ENCODE data around the gene ZG16B.

Gene ZG16B

GRCh38 chr16:2825049-2825742 is 4.9 kb upstream of the ZG16B start:
- no peak for DNase-seq

- no peak for DNase-seq
Observed at GRCh38 chr16:2825906-2826305, 4.2 kb upstream of the ZG16B start.

GRCh38 chr16:2826591-2827373 is 3.3 kb upstream of the ZG16B start:
- no peak for DNase-seq

GRCh38 chr16:2827374-2827791 is 2.7 kb upstream of the ZG16B start:
- DNase-seq, result no peak

- no peak for DNase-seq
Observed at GRCh38 chr16:2827831-2828520, 2.1 kb upstream of the ZG16B start.

- no peak for DNase-seq
Observed at GRCh38 chr16:2828521-2828840, 1.6 kb upstream of the ZG16B start.

GRCh38 chr16:2828876-2829430 is 1.1 kb upstream of the ZG16B start:
- DNase-seq, result no peak

- no peak for DNase-seq
Observed at GRCh38 chr16:2830355-2830695, 222 bp downstream of the ZG16B start.

- no peak for DNase-seq
Observed at GRCh38 chr16:2831203-2831602, 1.1 kb downstream of the ZG16B start.

GRCh38 chr16:2833776-2834175 is 3.7 kb downstream of the ZG16B start:
- peak; percentile 29 to 63 for DNase-seq

GRCh38 chr16:2834968-2835367 is 4.9 kb downstream of the ZG16B start:
- DNase-seq, result no peak

GRCh38 chr16:2835638-2836493 is 5.8 kb downstream of the ZG16B start:
- peak in 1 of 2 donors; percentile 50 for DNase-seq

GRCh38 chr16:2836646-2837508 is 6.8 kb downstream of the ZG16B start:
- no peak for DNase-seq

GRCh38 chr16:2838928-2839327 is 8.8 kb downstream of the ZG16B start:
- DNase-seq, result peak; percentile 66 to 85

GRCh38 chr16:2839650-2840450 is 9.7 kb downstream of the ZG16B start:
- no peak for DNase-seq

GRCh38 chr16:2840914-2841313 is 10.8 kb downstream of the ZG16B start:
- DNase-seq, result no peak

GRCh38 chr16:2841606-2842339 is 11.7 kb downstream of the ZG16B start:
- DNase-seq, result no peak

GRCh38 chr16:2842340-2843000 is 12.4 kb downstream of the ZG16B start:
- DNase-seq, result peak; percentile 70 to 75

- DNase-seq, result no peak
Observed at GRCh38 chr16:2843526-2843925, 13.4 kb downstream of the ZG16B start.
